ENCODE data around the gene NOG. TPM values are rescaled to one million over a fixed set of nuclear protein-coding genes. Genes with fewer than 3 reads are reported as not detected.

NOG gene
- total RNA-seq, 2 experiments from 2014 or later = not detected

GRCh38 chr17:56623383-56623782, 29.9 kb downstream of the NOG start:
- H3K79me2 ChIP-seq (ENCODE audit: insufficient read depth, low read depth, low read length) = no peaks in the 10 kb centered on the region
- no peaks in the 10 kb centered on the region; the same call in 1 of the 2 replicates for H4K20me1 ChIP-seq (ENCODE audit: insufficient read depth, low read length)
- BruUV-seq (replicated peaks) = no TSS peak
- intact Hi-C loops (cut with micrococcal nuclease; ENCODE audit: unreplicated experiment) = no loop called here
- H3K27ac ChIP-seq (ENCODE audit: low read depth, low read length, poor library complexity, severe bottlenecking) = no peak overlapping the region
- H3K36me3 ChIP-seq (ENCODE audit: insufficient read depth, low read length) = no peaks in the 10 kb centered on the region
- POLR2A ChIA-PET = no interaction called here
- H3K4me3 ChIP-seq (ENCODE audit: low read depth, low read length, poor library complexity, severe bottlenecking) = no peak overlapping the region
- TF ChIP-seq EZH2phosphoT487 (IDR thresholded peaks at IDR 0.05; ENCODE audit: borderline replicate concordance, low read depth, low read length) (no peak), CTCF (conservative IDR thresholded peaks at IDR 0.05; ENCODE audit: low read length) (no peak)
- CTCF ChIA-PET (ENCODE audit: unreplicated experiment) = no interaction called here
- H3K4me2 ChIP-seq (ENCODE audit: low read length) = no peak overlapping the region
- H2AFZ ChIP-seq (ENCODE audit: low read length) = no peak overlapping the region
- no peaks in the 10 kb centered on the region for H3K9me3 ChIP-seq (ENCODE audit: low read length)
- H3K4me1 ChIP-seq (ENCODE audit: insufficient read depth, low read length, poor library complexity, severe bottlenecking) = no peaks in the 10 kb centered on the region
- no peaks in the 10 kb centered on the region for H3K9me2 ChIP-seq (ENCODE audit: insufficient read depth, low read length)
- no peak for DNase-seq (ENCODE audit: low spot score)

- no TSS peak for BruUV-seq (replicated peaks)
- Histone ChIP-seq H4K20me1 (ENCODE audit: insufficient read depth, low read length) (no peaks in the 10 kb centered on the region; the same call in 1 of the 2 replicates), H3K9me2 (ENCODE audit: insufficient read depth, low read length) (no peaks in the 10 kb centered on the region), H3K9me3 (ENCODE audit: low read length) (no peaks in the 10 kb centered on the region), H3K27ac (ENCODE audit: low read depth, low read length, poor library complexity, severe bottlenecking) (no peak overlapping the region), H3K36me3 (ENCODE audit: insufficient read depth, low read length) (no peaks in the 10 kb centered on the region), H3K4me1 (ENCODE audit: insufficient read depth, low read length, poor library complexity, severe bottlenecking) (no peaks in the 10 kb centered on the region), H3K79me2 (ENCODE audit: insufficient read depth, low read depth, low read length) (no peaks in the 10 kb centered on the region), H3K4me3 (ENCODE audit: low read depth, low read length, poor library complexity, severe bottlenecking) (no peak overlapping the region), H2AFZ (ENCODE audit: low read length) (no peak overlapping the region), H3K4me2 (ENCODE audit: low read length) (no peak overlapping the region)
- ChIA-PET CTCF (ENCODE audit: unreplicated experiment) (no interaction called here), POLR2A (no interaction called here)
- TF ChIP-seq EZH2phosphoT487 (IDR thresholded peaks at IDR 0.05; ENCODE audit: borderline replicate concordance, low read depth, low read length) (no peak), CTCF (conservative IDR thresholded peaks at IDR 0.05; ENCODE audit: low read length) (no peak)
- DNase-seq (ENCODE audit: low spot score) = no peak
- intact Hi-C loops (cut with micrococcal nuclease; ENCODE audit: unreplicated experiment) = no loop called here
Measured at GRCh38 chr17:56624309-56624708, 30.8 kb downstream of the NOG start.

- CTCF ChIA-PET (ENCODE audit: unreplicated experiment) = no interaction called here
Measured at GRCh38 chr17:56624912-56625311, 31.4 kb downstream of the NOG start.

More at GRCh38 chr17:56624912-56625311, 31.4 kb downstream of the NOG start:
- Histone ChIP-seq H4K20me1 (ENCODE audit: insufficient read depth, low read length) (no peaks in the 10 kb centered on the region; the same call in 1 of the 2 replicates), H3K4me1 (ENCODE audit: insufficient read depth, low read length, poor library complexity, severe bottlenecking) (no peaks in the 10 kb centered on the region), H3K79me2 (ENCODE audit: insufficient read depth, low read depth, low read length) (no peaks in the 10 kb centered on the region), H3K4me3 (ENCODE audit: low read depth, low read length, poor library complexity, severe bottlenecking) (no peak overlapping the region), H3K27ac (ENCODE audit: low read depth, low read length, poor library complexity, severe bottlenecking) (no peak overlapping the region), H2AFZ (ENCODE audit: low read length) (no peak overlapping the region), H3K9me2 (ENCODE audit: insufficient read depth, low read length) (no peaks in the 10 kb centered on the region), H3K4me2 (ENCODE audit: low read length) (no peak overlapping the region), H3K9me3 (ENCODE audit: low read length) (no peaks in the 10 kb centered on the region), H3K36me3 (ENCODE audit: insufficient read depth, low read length) (no peaks in the 10 kb centered on the region)
- TF ChIP-seq CTCF (conservative IDR thresholded peaks at IDR 0.05; ENCODE audit: low read length) = no peak
- TF ChIP-seq EZH2phosphoT487 (IDR thresholded peaks at IDR 0.05; ENCODE audit: borderline replicate concordance, low read depth, low read length) = no peak
- BruUV-seq (replicated peaks) = no TSS peak
- intact Hi-C loops (cut with micrococcal nuclease; ENCODE audit: unreplicated experiment) = no loop called here
- no peak for DNase-seq (ENCODE audit: low spot score)
- POLR2A ChIA-PET = no interaction called here
